RWPE2 (cell line): ENCODE results near the gene CA10.

Source experiments
- ATAC-seq: fragments of 200-7000 bp; cut with Tn5 transposase; 3 replicates; pipeline ENCODE4 v1.9.1; 2021; ENCODE audit warnings: low read depth
- DNase-seq: peaks from one replicate; pipeline ENCODE4 v3.0.0-alpha.2; 2020; ENCODE audit warnings: low spot score
- H3K27ac ChIP-seq: fragments of 450-650 bp; 2 replicates; pipeline ENCODE4 v1.5.1; 2017; ENCODE audit warnings: mild to moderate bottlenecking; ENCODE audit not compliant: poor library complexity, severe bottlenecking
- H3K27me3 ChIP-seq: fragments of 250-450 bp; sonication (Bioruptor Pico); 2 replicates; pipeline ENCODE4 v1.5.1; 2021; ENCODE audit warnings: mild to moderate bottlenecking, moderate library complexity; ENCODE audit not compliant: insufficient read depth, poor library complexity, severe bottlenecking
- H3K36me3 ChIP-seq: fragments of 250-450 bp; sonication (Bioruptor Pico); 2 replicates; pipeline ENCODE4 v1.5.1; 2020; ENCODE audit warnings: low read depth, mild to moderate bottlenecking, moderate library complexity
- H3K4me1 ChIP-seq: fragments of 250-450 bp; sonication (Bioruptor Pico); 2 replicates; pipeline ENCODE4 v1.5.1; 2021; ENCODE audit warnings: mild to moderate bottlenecking, moderate library complexity; ENCODE audit not compliant: insufficient read depth, poor library complexity, severe bottlenecking
- H3K4me3 ChIP-seq: fragments of 250-450 bp; sonication (Bioruptor Pico); 2 replicates; pipeline ENCODE4 v1.5.1; 2021; ENCODE audit warnings: mild to moderate bottlenecking, moderate library complexity; ENCODE audit not compliant: severe bottlenecking
- H3K9me3 ChIP-seq: fragments of 250-450 bp; sonication (Bioruptor Pico); 2 replicates; pipeline ENCODE4 v1.5.1; 2021; ENCODE audit warnings: mild to moderate bottlenecking, moderate library complexity; ENCODE audit not compliant: severe bottlenecking
- TF ChIP-seq, protein P1 (sequence below): fragments of 450-650 bp; IDR thresholded peaks from one replicate; pipeline ENCODE4 v1.5.1; 2017; ENCODE audit warnings: mild to moderate bottlenecking, moderate library complexity; ENCODE audit not compliant: poor library complexity, severe bottlenecking

Gene CA10

DNA sequence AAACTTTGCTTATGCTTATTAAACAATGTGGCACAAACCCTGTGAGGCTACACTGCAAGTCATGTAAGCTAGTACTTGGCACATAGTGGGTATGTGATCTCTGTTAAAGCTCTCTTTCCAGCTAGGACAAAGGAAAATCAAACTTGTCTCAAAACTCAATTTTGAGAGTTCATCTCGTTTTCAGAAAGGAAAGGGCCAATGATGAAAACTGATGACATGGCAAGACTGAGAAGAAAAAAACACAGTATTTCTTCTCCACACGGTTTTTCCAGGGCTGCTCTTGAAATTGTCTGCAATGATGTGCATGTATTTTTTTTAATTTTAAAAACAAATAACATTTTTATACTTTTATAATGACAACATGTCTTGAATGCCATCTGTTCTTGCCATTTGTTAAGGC, 389.8 kb downstream of the CA10 start:
- Histone ChIP-seq H3K36me3 (no peaks in the 10 kb centered on the region), H3K9me3 (no peaks in the 10 kb centered on the region), H3K27ac (no peak overlapping the region), H3K4me1 (peaks cover 6% of the 10 kb centered on the region), H3K4me3 (no peak overlapping the region), H3K27me3 (no peaks in the 10 kb centered on the region)
- ATAC-seq (no peak), DNase-seq (no peak)
- TF ChIP-seq, protein P1, sequence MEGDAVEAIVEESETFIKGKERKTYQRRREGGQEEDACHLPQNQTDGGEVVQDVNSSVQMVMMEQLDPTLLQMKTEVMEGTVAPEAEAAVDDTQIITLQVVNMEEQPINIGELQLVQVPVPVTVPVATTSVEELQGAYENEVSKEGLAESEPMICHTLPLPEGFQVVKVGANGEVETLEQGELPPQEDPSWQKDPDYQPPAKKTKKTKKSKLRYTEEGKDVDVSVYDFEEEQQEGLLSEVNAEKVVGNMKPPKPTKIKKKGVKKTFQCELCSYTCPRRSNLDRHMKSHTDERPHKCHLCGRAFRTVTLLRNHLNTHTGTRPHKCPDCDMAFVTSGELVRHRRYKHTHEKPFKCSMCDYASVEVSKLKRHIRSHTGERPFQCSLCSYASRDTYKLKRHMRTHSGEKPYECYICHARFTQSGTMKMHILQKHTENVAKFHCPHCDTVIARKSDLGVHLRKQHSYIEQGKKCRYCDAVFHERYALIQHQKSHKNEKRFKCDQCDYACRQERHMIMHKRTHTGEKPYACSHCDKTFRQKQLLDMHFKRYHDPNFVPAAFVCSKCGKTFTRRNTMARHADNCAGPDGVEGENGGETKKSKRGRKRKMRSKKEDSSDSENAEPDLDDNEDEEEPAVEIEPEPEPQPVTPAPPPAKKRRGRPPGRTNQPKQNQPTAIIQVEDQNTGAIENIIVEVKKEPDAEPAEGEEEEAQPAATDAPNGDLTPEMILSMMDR: no peak

DNA sequence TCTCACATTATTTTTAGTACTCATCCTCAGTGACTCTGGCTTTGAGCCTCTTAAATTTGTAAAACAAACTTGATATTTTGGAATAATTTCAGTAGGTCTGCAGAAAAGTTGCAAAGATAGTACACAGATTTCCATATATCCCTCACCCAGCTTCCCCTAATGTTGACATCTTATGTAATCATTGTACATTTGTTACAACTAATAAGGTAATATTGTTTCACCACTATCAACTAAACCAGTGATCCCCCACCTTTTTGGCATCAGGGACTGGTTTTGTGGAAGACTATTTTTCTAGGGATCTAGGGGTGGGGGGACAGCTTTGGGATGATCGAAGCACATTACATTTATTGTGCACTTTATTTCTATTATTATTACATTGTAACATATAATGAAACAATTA, 391.2 kb downstream of the CA10 start:
- Histone ChIP-seq H3K27me3 (no peaks in the 10 kb centered on the region), H3K4me3 (no peak overlapping the region), H3K27ac (no peak overlapping the region), H3K36me3 (no peaks in the 10 kb centered on the region), H3K9me3 (no peaks in the 10 kb centered on the region), H3K4me1 (peaks cover 6% of the 10 kb centered on the region)
- DNase-seq: no peak
- TF ChIP-seq, protein P1: no peak
- ATAC-seq: no peak

DNA sequence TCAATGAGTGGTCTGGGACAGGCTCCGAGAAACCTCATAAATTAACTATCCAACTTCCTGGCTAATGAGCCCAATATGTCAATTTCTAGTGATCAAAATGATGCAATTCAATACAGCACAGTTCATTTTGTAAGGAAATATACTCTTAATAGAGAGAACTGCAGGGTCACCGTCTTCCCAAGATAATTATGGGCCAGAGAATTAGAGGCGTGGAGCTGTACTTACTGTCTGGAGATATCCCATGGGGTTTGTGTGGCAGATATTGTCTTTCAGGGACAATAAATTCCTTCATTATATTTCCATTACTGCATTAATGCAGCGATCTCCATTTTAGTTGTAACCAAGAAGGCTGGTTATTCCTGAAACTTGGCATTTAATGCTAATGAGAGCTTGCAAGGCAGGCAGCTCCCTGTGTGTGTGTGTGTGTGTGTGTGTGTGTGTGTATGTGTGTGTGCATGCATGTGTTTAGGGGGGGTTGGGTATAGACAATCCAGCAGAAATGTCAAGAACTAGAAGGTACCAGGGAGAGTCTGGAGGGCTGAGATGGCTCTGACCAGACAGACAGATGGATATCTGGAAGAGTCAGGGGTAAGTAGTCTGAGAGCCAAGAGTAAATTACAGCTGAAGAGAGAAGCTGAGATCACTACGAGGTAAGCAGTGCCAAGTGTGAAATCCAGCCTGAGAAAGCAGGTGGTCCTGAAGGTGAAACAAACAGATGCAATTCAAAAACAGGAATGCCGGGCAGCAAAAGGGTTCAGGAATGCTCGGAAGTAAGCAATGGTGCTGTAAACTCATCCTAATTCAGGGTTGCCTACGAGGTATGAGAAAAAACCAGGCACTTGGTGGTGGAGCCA, 393.0 kb downstream of the CA10 start:
- no peak for ATAC-seq
- peaks cover 5% of the 10 kb centered on the region for H3K4me1 ChIP-seq
- no peaks in the 10 kb centered on the region for H3K36me3 ChIP-seq
- no peaks in the 10 kb centered on the region for H3K27me3 ChIP-seq
- H3K9me3 ChIP-seq: no peaks in the 10 kb centered on the region
- DNase-seq: no peak
- TF ChIP-seq, protein P1: no peak
- H3K27ac ChIP-seq: no peak overlapping the region
- H3K4me3 ChIP-seq: no peak overlapping the region

DNA sequence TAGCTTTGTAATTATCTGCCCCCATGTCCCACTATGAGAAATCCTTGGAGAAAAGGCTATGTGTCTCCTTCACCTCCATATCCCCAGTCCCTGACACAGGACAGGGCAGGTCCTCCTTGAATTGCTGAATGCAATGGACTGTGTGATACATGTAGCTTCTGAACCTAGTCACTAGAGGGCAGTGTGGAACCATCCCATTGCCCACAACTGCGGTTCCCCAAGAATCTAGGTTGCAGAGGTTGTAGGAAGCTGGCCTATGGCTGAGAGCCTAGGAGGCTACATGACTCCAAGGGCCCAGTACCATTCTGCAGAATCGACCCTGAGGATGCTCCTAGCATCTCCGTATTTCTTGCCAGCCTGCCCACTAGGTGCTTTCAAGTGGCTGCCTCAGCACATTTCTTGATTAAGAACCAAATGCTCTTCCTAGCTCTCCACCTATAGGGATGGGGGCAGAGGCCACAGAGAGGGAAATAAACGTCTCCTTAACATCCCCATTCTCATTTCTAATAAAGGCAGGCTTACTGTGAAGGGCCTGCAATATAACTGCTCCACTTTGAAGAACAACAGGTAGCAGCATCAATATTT, 394.0 kb downstream of the CA10 start:
- no peak overlapping the region for H3K4me3 ChIP-seq

More for the DNA sequence above, 394.0 kb downstream of the CA10 start:
- Histone ChIP-seq H3K36me3 (no peaks in the 10 kb centered on the region), H3K27me3 (no peaks in the 10 kb centered on the region), H3K4me1 (no peaks in the 10 kb centered on the region), H3K9me3 (no peaks in the 10 kb centered on the region), H3K27ac (no peak overlapping the region)
- ATAC-seq: peak; percentile 97
- TF ChIP-seq, protein P1: peak; percentile 91
- DNase-seq: no peak
